Endodermal cell (in vitro differentiated cells): ENCODE measurements around the gene MYH7B. TPM values are rescaled to one million over a fixed set of nuclear protein-coding genes. Genes with fewer than 3 reads are reported as not detected.

Experiments
- DNase-seq: peaks from one replicate; pipeline ENCODE4 v3.0.0-alpha.2; 2017
- H3K27ac ChIP-seq: 2 replicates; pipeline ENCODE4 v1.5.1; 2013; ENCODE audit warnings: mild to moderate bottlenecking, low read depth, low read length, moderate library complexity
- H3K27me3 ChIP-seq: 2 replicates; pipeline ENCODE4 v1.6.1; 2013; ENCODE audit warnings: mild to moderate bottlenecking, low read length, moderate library complexity; ENCODE audit not compliant: insufficient read depth, control insufficient read depth, poor library complexity, severe bottlenecking
- H3K36me3 ChIP-seq: 2 replicates; pipeline ENCODE4 v1.7.0; 2013; ENCODE audit warnings: mild to moderate bottlenecking, low read length, moderate library complexity; ENCODE audit not compliant: control insufficient read depth, insufficient read depth
- H3K4me1 ChIP-seq: one replicate; pipeline ENCODE4 v1.7.0; 2013; ENCODE audit warnings: low read length; ENCODE audit not compliant: control insufficient read depth, insufficient read depth
- H3K4me3 ChIP-seq: 2 replicates; pipeline ENCODE4 v1.5.1; 2013; ENCODE audit warnings: mild to moderate bottlenecking, low read length, moderate library complexity
- H3K9ac ChIP-seq: 2 replicates; pipeline ENCODE4 v1.6.1; 2013; ENCODE audit warnings: mild to moderate bottlenecking, low read length, moderate library complexity; ENCODE audit not compliant: poor library complexity, severe bottlenecking; ENCODE audit errors: extremely low read depth
- H3K9me3 ChIP-seq: 2 replicates; pipeline ENCODE4 v1.6.1; 2013; ENCODE audit warnings: mild to moderate bottlenecking, low read length, moderate library complexity; ENCODE audit not compliant: control insufficient read depth
- H3K27ac Mint-ChIP-seq: 2 replicates; pipeline ENCODE4 v1.8.0; 2020; ENCODE audit warnings: mixed read lengths
- H3K27me3 Mint-ChIP-seq: 2 replicates; pipeline ENCODE4 v1.8.0; 2021; ENCODE audit warnings: mild to moderate bottlenecking, mixed read lengths; ENCODE audit not compliant: insufficient read depth
- H3K36me3 Mint-ChIP-seq: 2 replicates; pipeline ENCODE4 v1.8.0; 2020; ENCODE audit warnings: low read depth, mixed read lengths
- H3K4me1 Mint-ChIP-seq: 2 replicates; pipeline ENCODE4 v1.8.0; 2020; ENCODE audit warnings: mixed read lengths
- H3K4me3 Mint-ChIP-seq: 2 replicates; pipeline ENCODE4 v1.8.0; 2020; ENCODE audit warnings: mild to moderate bottlenecking, moderate library complexity, mixed read lengths
- H3K9me3 Mint-ChIP-seq: 2 replicates; pipeline ENCODE4 v1.8.0; 2020; ENCODE audit warnings: mild to moderate bottlenecking, mixed read lengths
- CTCF ChIP-seq: fragments of 200-600 bp; sonication (generic); conservative IDR thresholded peaks from 2 replicates; pipeline ENCODE4 v1.5.0; 2021; ENCODE audit warnings: antibody characterized with exemption, mild to moderate bottlenecking
- WGBS, 2 experiments: methylation state at CpG; one replicate each; pipeline versions ENCODE4 v1.1.5 to v1.1.7; 2013; ENCODE audit warnings: missing lambda C conversion rate in 2 of 2, mixed read lengths in 1 of 2; ENCODE audit not compliant: insufficient coverage in 1 of 2, insufficient read length in 1 of 2; 5-methylcytosine and 5-hydroxymethylcytosine counted together
- total RNA-seq, 2 donors: library from RNA; stranded (reverse); fragmentation: NEBNext Ultra II Directional in 1 of 2; extraction: Animal tissue kit (Norgen Biotek cat#: 25700) in 1 of 2; gene quantifications; 2 replicates in 1 of 2; 3 replicates in 1 of 2; pipeline ENCODE4 v1.2.1, GENCODE V29; 2021

MYH7B gene
- total RNA-seq, 2 donors from 2014 or later = 0.37 to 0.49 TPM

GRCh38 chr20:34989670-34990069 lies 34.0 kb downstream of the MYH7B start:
- Mint-ChIP-seq H3K27me3 (peaks cover 6% of the 10 kb centered on the region), H3K36me3 (peaks cover 14% of the 10 kb centered on the region), H3K27ac (no peak overlapping the region), H3K4me3 (no peak overlapping the region), H3K9me3 (no peaks in the 10 kb centered on the region), H3K4me1 (peaks cover 3% of the 10 kb centered on the region)
- no peak for DNase-seq
- Histone ChIP-seq H3K27ac (no peak overlapping the region), H3K36me3 (no peaks in the 10 kb centered on the region), H3K4me1 (no peaks in the 10 kb centered on the region), H3K4me3 (no peak overlapping the region), H3K27me3 (no peaks in the 10 kb centered on the region), H3K9me3 (no peaks in the 10 kb centered on the region), H3K9ac (no peak overlapping the region)
- 91 to 93% methylated on average over 13 to 14 of the region's 14 CpGs for WGBS, 2 experiments
- TF ChIP-seq CTCF = no peak

DNA sequence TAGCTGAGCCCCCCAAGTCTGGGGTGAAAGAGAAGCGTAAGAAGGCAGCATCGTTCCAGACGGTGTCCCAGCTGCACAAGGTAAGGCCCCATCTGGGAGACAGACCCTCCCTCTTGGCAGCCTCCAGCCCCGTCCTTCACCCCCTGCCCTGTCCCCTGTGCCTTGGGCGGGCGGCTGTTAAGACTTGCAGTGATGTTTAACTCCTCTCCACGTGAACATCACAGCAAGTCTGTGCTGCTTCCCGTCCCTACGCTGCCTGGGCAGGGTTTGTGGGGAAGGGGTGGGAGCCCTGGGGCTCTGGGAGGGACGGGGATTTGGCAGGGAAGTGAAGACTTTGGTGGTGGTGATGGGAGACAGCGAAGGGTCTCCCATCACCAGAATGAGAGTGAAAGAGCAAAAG lies 34.6 kb downstream of the MYH7B start:
- Histone ChIP-seq H3K27ac (no peak overlapping the region), H3K9ac (no peak overlapping the region), H3K4me3 (no peak overlapping the region), H3K9me3 (no peaks in the 10 kb centered on the region), H3K4me1 (no peaks in the 10 kb centered on the region), H3K36me3 (no peaks in the 10 kb centered on the region), H3K27me3 (no peaks in the 10 kb centered on the region)
- TF ChIP-seq CTCF = no peak
- peaks cover 16% of the 10 kb centered on the region for H3K36me3 Mint-ChIP-seq
- no peak overlapping the region for H3K27ac Mint-ChIP-seq
- WGBS, 2 experiments = 89 to 93% methylated on average over 3 to 11 of the region's 11 CpGs
- no peak for DNase-seq
- peaks cover under 1% of the 10 kb centered on the region for H3K4me1 Mint-ChIP-seq
- no peaks in the 10 kb centered on the region for H3K9me3 Mint-ChIP-seq
- peaks cover 3% of the 10 kb centered on the region for H3K27me3 Mint-ChIP-seq
- H3K4me3 Mint-ChIP-seq = no peak overlapping the region

- H3K4me1 Mint-ChIP-seq = no peaks in the 10 kb centered on the region
- Histone ChIP-seq H3K4me3 (no peak overlapping the region), H3K27ac (no peak overlapping the region), H3K9ac (no peak overlapping the region), H3K9me3 (no peaks in the 10 kb centered on the region), H3K36me3 (peaks cover 3% of the 10 kb centered on the region), H3K4me1 (no peaks in the 10 kb centered on the region), H3K27me3 (no peaks in the 10 kb centered on the region)
- no peak overlapping the region for H3K27ac Mint-ChIP-seq
- H3K4me3 Mint-ChIP-seq = no peak overlapping the region
- H3K9me3 Mint-ChIP-seq = no peaks in the 10 kb centered on the region
- H3K36me3 Mint-ChIP-seq = peaks cover 20% of the 10 kb centered on the region
- WGBS, 2 experiments = 94% methylated on average over 9 to 18 of the region's 18 CpGs
- peaks cover 2% of the 10 kb centered on the region for H3K27me3 Mint-ChIP-seq
- no peak for DNase-seq
- no peak for TF ChIP-seq CTCF
These were observed 35.1 kb downstream of the MYH7B start for GRCh38 chr20:34990661-34991214.
